GM12878 (cell line): ENCODE results near the gene AMN. TPM values are rescaled to one million over a fixed set of nuclear protein-coding genes. Genes with fewer than 3 reads are reported as not detected.
A peak's percentile ranks its signal among the peaks of the same experiment; 100 is the strongest.

Experiments used
- ATAC-seq: fragments of 200-7000 bp; cut with Tn5 transposase; 3 replicates; pipeline ENCODE4 v1.9.1; 2020; ENCODE audit warnings: mild to moderate bottlenecking, moderate library complexity
- BruUV-seq: library from RNA; stranded (reverse); fragments of 400-500 nt; replicated peaks from 2 replicates; lab custom pipeline; 2021; lab: Mats Ljungman, UMichigan
- CTCF ChIA-PET: fragments of 300-600 bp; sonication (Branson Sonifier 250); formaldehyde crosslinking; extraction: SDS; loops from one replicate; lab custom pipeline; 2021; ENCODE audit warnings: inconsistent platforms; lab: Yijun Ruan, JAX
- POLR2A ChIA-PET: fragments of 350-600 bp; formaldehyde crosslinking; extraction: SDS; loops from one replicate; lab custom pipeline; 2021; ENCODE audit warnings: inconsistent platforms; lab: Charles Lee
- RAD21 ChIA-PET: fragments of 300-600 bp; sonication (Branson Sonifier 250); formaldehyde crosslinking; loops from one replicate; lab custom pipeline; 2023; ENCODE audit warnings: antibody characterized with exemption; ENCODE audit not compliant: unreplicated experiment; lab: Charles Lee
- SMC1A ChIA-PET: fragments of 300-600 bp; sonication (Branson Sonifier 250); formaldehyde crosslinking; loops from one replicate; lab custom pipeline; 2023; ENCODE audit not compliant: unreplicated experiment, uncharacterized antibody; lab: Charles Lee
- DNase-seq: peaks from one replicate; pipeline ENCODE4 v3.0.0-alpha.2; 2011; ENCODE audit warnings: low read depth, low spot score
- FAIRE-seq: peaks from 3 replicates; lab custom pipeline; 2011; peaks lifted over from hg19 to GRCh38; lab: Jason Lieb, UNC
- H2AFZ ChIP-seq: 2 replicates; pipeline ENCODE4 v1.6.0; 2011; ENCODE audit warnings: low read depth, low read length, control low read depth; ENCODE audit not compliant: control insufficient read depth
- H3K27ac ChIP-seq: 2 replicates; pipeline ENCODE4 v1.5.1; 2011; ENCODE audit warnings: control low read depth; ENCODE audit not compliant: control insufficient read depth, insufficient read depth
- H3K27me3 ChIP-seq, 2 experiments: replicated peaks in 1 of 2; 2 replicates each; pipeline versions ENCODE4 v1.6.0 to v1.6.1; 2011; ENCODE audit warnings: low read length in 1 of 2; ENCODE audit not compliant: control insufficient read depth in 2 of 2, insufficient read depth in 2 of 2
- H3K36me3 ChIP-seq, 2 experiments: 2 replicates each; pipeline ENCODE4 v1.5.1; 2011; ENCODE audit warnings: low read length in 1 of 2; ENCODE audit not compliant: control insufficient read depth in 2 of 2, insufficient read depth in 2 of 2
- H3K4me1 ChIP-seq: 2 replicates; pipeline ENCODE4 v1.6.1; 2011; ENCODE audit warnings: mild to moderate bottlenecking, low read length, moderate library complexity, mixed read lengths; ENCODE audit not compliant: control insufficient read depth, insufficient read depth
- H3K4me2 ChIP-seq: 2 replicates; pipeline ENCODE4 v1.6.0; 2011; ENCODE audit warnings: control low read depth; ENCODE audit not compliant: control insufficient read depth, insufficient read depth
- H3K4me3 ChIP-seq: fragments of 200-600 bp; sonication (generic); 2 replicates; pipeline ENCODE4 v1.5.1; 2016
- H3K79me2 ChIP-seq: 2 replicates; pipeline ENCODE4 v1.6.0; 2011; ENCODE audit warnings: low read length; ENCODE audit not compliant: control insufficient read depth, insufficient read depth
- H3K9ac ChIP-seq: 2 replicates; pipeline ENCODE4 v1.8.0; 2011; ENCODE audit warnings: low read length, control low read depth, mixed read lengths; ENCODE audit not compliant: control insufficient read depth, insufficient read depth
- H3K9me3 ChIP-seq: replicated peaks from 3 replicates; pipeline ENCODE4 v1.5.1; 2011; ENCODE audit warnings: mild to moderate bottlenecking, low read length; ENCODE audit not compliant: control insufficient read depth, insufficient read depth
- H4K20me1 ChIP-seq: 2 replicates; pipeline ENCODE4 v1.6.0; 2011; ENCODE audit not compliant: control insufficient read depth, insufficient read depth
- ATF7 ChIP-seq: fragments of 450-650 bp; IDR thresholded peaks from 2 replicates; pipeline ENCODE4 v1.6.1; 2016; ENCODE audit warnings: low read depth, mild to moderate bottlenecking
- CREB1 ChIP-seq: IDR thresholded peaks from 2 replicates; pipeline ENCODE4 v1.6.1; 2012; ENCODE audit warnings: low read depth, mild to moderate bottlenecking, inconsistent platforms
- EED ChIP-seq: sonication (generic); IDR thresholded peaks from 2 replicates; pipeline ENCODE4 v1.6.1; 2016; ENCODE audit warnings: antibody characterized with exemption, low read depth
- HDAC2 ChIP-seq: fragments of 200-600 bp; sonication (generic); IDR thresholded peaks from 2 replicates; pipeline ENCODE4 v1.6.1; 2017
- IKZF2 ChIP-seq, 2 experiments: fragments of 450-650 bp; IDR thresholded peaks; 2 replicates each; pipeline ENCODE4 v1.6.1; 2017; ENCODE audit warnings: mild to moderate bottlenecking in 2 of 2, moderate library complexity in 2 of 2
- KLF5 ChIP-seq: fragments of 450-650 bp; IDR thresholded peaks from 2 replicates; pipeline ENCODE4 v1.6.1; 2014; ENCODE audit warnings: mild to moderate bottlenecking; ENCODE audit not compliant: partially characterized antibody
- MEF2A ChIP-seq: IDR thresholded peaks from 2 replicates; pipeline ENCODE4 v1.6.1; 2011; ENCODE audit warnings: low read depth, mild to moderate bottlenecking, low read length, moderate library complexity; ENCODE audit not compliant: insufficient read depth
- NBN ChIP-seq: fragments of 450-650 bp; IDR thresholded peaks from 2 replicates; pipeline ENCODE4 v1.6.1; 2016
- NFXL1 ChIP-seq: fragments of 450-650 bp; IDR thresholded peaks from 2 replicates; pipeline ENCODE4 v1.6.1; 2017; ENCODE audit warnings: antibody characterized with exemption, mild to moderate bottlenecking, borderline replicate concordance
- NFYA ChIP-seq: IDR thresholded peaks from 2 replicates; pipeline ENCODE4 v1.6.1; 2011; ENCODE audit warnings: low read depth, mild to moderate bottlenecking, low read length, improper control_type of control experiment, borderline replicate concordance
- SKIL ChIP-seq: fragments of 450-650 bp; IDR thresholded peaks from 2 replicates; pipeline ENCODE4 v1.6.1; 2017; ENCODE audit warnings: mild to moderate bottlenecking, low read depth, inconsistent platforms; ENCODE audit not compliant: poor library complexity, severe bottlenecking
- TCF12 ChIP-seq: IDR thresholded peaks from 2 replicates; pipeline ENCODE4 v1.6.1; 2011; ENCODE audit warnings: low read depth, mild to moderate bottlenecking, low read length
- YY1 ChIP-seq: IDR thresholded peaks from 2 replicates; pipeline ENCODE4 v1.6.1; 2011; ENCODE audit warnings: low read depth, mild to moderate bottlenecking, low read length
- WGBS: methylation state at CpG from one replicate; pipeline ENCODE4 v1.1.6; 2016; ENCODE audit warnings: low lambda C conversion rate; ENCODE audit not compliant: insufficient replicate concordance, insufficient coverage; ENCODE audit errors: missing lambda C conversion rate; 5-methylcytosine and 5-hydroxymethylcytosine counted together
- in situ Hi-C: fragments of 300-500 bp; cut with MboI; formaldehyde crosslinking; loops from 9 replicates; pipeline ENCODE4 v1.14.3; 2018; ENCODE audit warnings: mixed read lengths
- intact Hi-C: fragments of 100-400 bp; cut with micrococcal nuclease; formaldehyde crosslinking; loops from one replicate; pipeline ENCODE4 v1.14.2; 2022; ENCODE audit not compliant: unreplicated experiment
- polyA plus RNA-seq, 11 experiments: library from polyadenylated mRNA; depleted of rRNA in 4 of 11; unstranded in 6 of 11; stranded (reverse) in 5 of 11; fragments of >200 nt; fragmentation: Nextera tagmentation in 4 of 11; fragmentation: Illumina TruSeq in 1 of 11; extraction: Ambion mirVana in 4 of 11; extraction: Trizol in 1 of 11; gene quantifications; 1 replicate in 1 of 11; 2 replicates in 10 of 11; pipeline versions ENCODE4 v1.2.1 to v1.2.3, GENCODE V29; 2011 to 2016; ENCODE audit warnings: inconsistent platforms in 2 of 11, missing spikeins in 2 of 11, low read depth in 1 of 11
- total RNA-seq, 4 experiments: library from RNA; depleted of rRNA in 3 of 4; stranded (reverse); fragments of >200 nt in 3 of 4; fragmentation: Illumina TruSeq in 1 of 4; extraction: Trizol in 1 of 4; gene quantifications; 2 replicates each; pipeline versions ENCODE4 v1.2.1 to v1.2.3, GENCODE V29; 2013 to 2021

Gene AMN
- total and polyA plus RNA-seq, 10 of the 15 experiments (the other 5 are each of a cell fraction or from before 2014, with no cell fraction given), result 0.03 to 0.33 (median 0.11) TPM; not detected in 6

- H4K20me1 ChIP-seq, result no peaks in the 10 kb centered on the region
- DNase-seq (no peak), FAIRE-seq (no peak), ATAC-seq (no peak)
- H3K9ac ChIP-seq, result no peak overlapping the region
- ChIA-PET POLR2A (no interaction called here), SMC1A (interaction anchor here (0.9 to 1.2 kb wide), 3 partner anchors 13 to 254 kb away, joined by 3 to 4 read pairs (median 3); no protein-coding TSS in a partner anchor), RAD21 (no interaction called here), CTCF (interaction anchor here (0.7 to 1.1 kb wide), 2 partner anchors 71 to 253 kb away, joined by 3 to 8 read pairs; no protein-coding TSS in a partner anchor)
- no peaks in the 10 kb centered on the region for H3K27me3 ChIP-seq
- H3K36me3 ChIP-seq, result peaks cover 7 to 15% of the 10 kb centered on the region in 2 experiments; a peak in 3 of 4 replicates
- BruUV-seq, result no TSS peak
- H2AFZ ChIP-seq, result no peak overlapping the region
- TF ChIP-seq NBN (no peak), ATF7 (no peak), NFXL1 (no peak), TCF12 (no peak), MEF2A (no peak), EED (no peak), HDAC2 (no peak)
- peak overlapping the region; percentile 47; the same call in 1 of the 2 replicates for H3K27ac ChIP-seq
- intact Hi-C loops, result no loop called here
- H3K4me3 ChIP-seq, result no peak overlapping the region
- peaks cover 25% of the 10 kb centered on the region for H3K4me1 ChIP-seq
- in situ Hi-C loops, result no loop called here
- H3K4me2 ChIP-seq, result peak overlapping the region; percentile 76
- WGBS, result 97% methylated on average over 27 of the region's 27 CpGs
- no peaks in the 10 kb centered on the region for H3K79me2 ChIP-seq
- H3K9me3 ChIP-seq, result no peaks in the 10 kb centered on the region
Measured at GRCh38 chr14:102947321-102948103, 25.0 kb downstream of the AMN start.

- H3K4me1 ChIP-seq, result peaks cover 25% of the 10 kb centered on the region
- no peak for ATAC-seq
- in situ Hi-C loops, result no loop called here
- H2AFZ ChIP-seq, result no peak overlapping the region; the same call in 1 of the 2 replicates
- TF ChIP-seq CREB1, result no peak
- no peak for TF ChIP-seq TCF12
- TF ChIP-seq KLF5, result no peak
- no peak for TF ChIP-seq NFYA
- no peak for TF ChIP-seq IKZF2 (IDR thresholded peaks at IDR 0.05)
- TF ChIP-seq SKIL, result no peak
- TF ChIP-seq YY1, result no peak
- no TSS peak for BruUV-seq
- peaks cover 9 to 23% of the 10 kb centered on the region in 2 experiments; a peak in 3 of 4 replicates for H3K36me3 ChIP-seq
- FAIRE-seq, result no peak
- RAD21 ChIA-PET, result no interaction called here
- H3K79me2 ChIP-seq, result no peaks in the 10 kb centered on the region
- no peaks in the 10 kb centered on the region for H4K20me1 ChIP-seq
- intact Hi-C loops, result no loop called here
- no peaks in the 10 kb centered on the region for H3K9me3 ChIP-seq
- CTCF ChIA-PET, result no interaction called here
- H3K9ac ChIP-seq, result no peak overlapping the region
- H3K27me3 ChIP-seq, result no peaks in the 10 kb centered on the region
- POLR2A ChIA-PET, result no interaction called here
- 47% methylated on average over 8 of the region's 9 CpGs for WGBS
- H3K4me2 ChIP-seq, result no peak overlapping the region; the same call in 1 of the 2 replicates
- no peak for DNase-seq
- SMC1A ChIA-PET, result no interaction called here
- no peak overlapping the region for H3K4me3 ChIP-seq
- peak overlapping the region; percentile 37 for H3K27ac ChIP-seq
Measured at GRCh38 chr14:102948698-102949061, 26.2 kb downstream of the AMN start.
